IPS-NIHi11 (cell line): ENCODE measurements around the gene SDK1.
"Not testable (repeated sequence)": the region's sequence is repeated elsewhere in the genome, so short reads cannot be mapped to it uniquely, and the experiment has no call there.

ENCODE experiments used
- DNase-seq: peaks from one replicate; pipeline ENCODE4 v3.0.0; 2012; ENCODE audit warnings: mixed read lengths, low spot score

Gene SDK1

GRCh38 chr7:3957472-3958108 lies 656.5 kb downstream of the SDK1 start:
- DNase-seq, result no peak

GRCh38 chr7:3958109-3958483 lies 657.0 kb downstream of the SDK1 start:
- no peak for DNase-seq

- DNase-seq, result no peak
Measured at GRCh38 chr7:3959364-3959763, 658.3 kb downstream of the SDK1 start.

GRCh38 chr7:3960050-3960763 lies 659.2 kb downstream of the SDK1 start:
- no peak for DNase-seq

- DNase-seq, result no peak
Measured at GRCh38 chr7:3960942-3961341, 659.9 kb downstream of the SDK1 start.

GRCh38 chr7:3961857-3962503 lies 660.9 kb downstream of the SDK1 start:
- no peak for DNase-seq

GRCh38 chr7:3963768-3964167 lies 662.7 kb downstream of the SDK1 start:
- DNase-seq, result not testable (repeated sequence)

GRCh38 chr7:3964980-3965606 lies 664.0 kb downstream of the SDK1 start:
- no peak for DNase-seq

GRCh38 chr7:3965794-3966395 lies 664.8 kb downstream of the SDK1 start:
- no peak for DNase-seq

- DNase-seq, result no peak
Measured at GRCh38 chr7:3968234-3968633, 667.2 kb downstream of the SDK1 start.

- no peak for DNase-seq
Measured at GRCh38 chr7:3969286-3969685, 668.2 kb downstream of the SDK1 start.

GRCh38 chr7:3971323-3971722 lies 670.3 kb downstream of the SDK1 start:
- DNase-seq, result no peak

GRCh38 chr7:3973264-3973663 lies 672.2 kb downstream of the SDK1 start:
- no peak for DNase-seq

- no peak for DNase-seq
Measured at GRCh38 chr7:3974329-3974728, 673.3 kb downstream of the SDK1 start.

- DNase-seq, result no peak
Measured at GRCh38 chr7:3975371-3975770, 674.3 kb downstream of the SDK1 start.

GRCh38 chr7:3977391-3977790 lies 676.3 kb downstream of the SDK1 start:
- no peak for DNase-seq

GRCh38 chr7:3978839-3979238 lies 677.8 kb downstream of the SDK1 start:
- DNase-seq, result no peak

GRCh38 chr7:3979611-3980299 lies 678.7 kb downstream of the SDK1 start:
- no peak for DNase-seq

- peak; percentile 33 for DNase-seq
Measured at GRCh38 chr7:3980300-3980643, 679.2 kb downstream of the SDK1 start.

- no peak for DNase-seq
Measured at GRCh38 chr7:3981281-3981680, 680.2 kb downstream of the SDK1 start.

- no peak for DNase-seq
Measured at GRCh38 chr7:3984456-3984855, 683.4 kb downstream of the SDK1 start.

- no peak for DNase-seq
Measured at GRCh38 chr7:3986927-3987326, 685.9 kb downstream of the SDK1 start.
